GM12801 (cell line): Measurements from ENCODE around the gene RAB5A.

Experiments
- CTCF ChIP-seq: IDR thresholded peaks from one replicate; pipeline ENCODE4 v1.5.1; 2011; ENCODE audit warnings: control low read depth; ENCODE audit not compliant: insufficient read length; ENCODE audit errors: extremely low read depth

RAB5A gene

GRCh38 chr3:19937459-19938294, 9.2 kb upstream of the RAB5A start:
- no peak for TF ChIP-seq CTCF

- TF ChIP-seq CTCF = no peak
These were observed 8.6 kb upstream of the RAB5A start for GRCh38 chr3:19938295-19938627.

- TF ChIP-seq CTCF = no peak
These were observed 6.3 kb upstream of the RAB5A start for GRCh38 chr3:19940643-19941042.

GRCh38 chr3:19945534-19945933, 1.4 kb upstream of the RAB5A start:
- no peak for TF ChIP-seq CTCF

GRCh38 chr3:19945969-19946831, 697 bp upstream of the RAB5A start:
- TF ChIP-seq CTCF = no peak

GRCh38 chr3:19947549-19948225, 790 bp downstream of the RAB5A start:
- no peak for TF ChIP-seq CTCF

- no peak for TF ChIP-seq CTCF
These were observed 1.3 kb downstream of the RAB5A start for GRCh38 chr3:19948226-19948591.
